Measurements from ENCODE around the gene FFAR2.

The FFAR2 gene

DNA sequence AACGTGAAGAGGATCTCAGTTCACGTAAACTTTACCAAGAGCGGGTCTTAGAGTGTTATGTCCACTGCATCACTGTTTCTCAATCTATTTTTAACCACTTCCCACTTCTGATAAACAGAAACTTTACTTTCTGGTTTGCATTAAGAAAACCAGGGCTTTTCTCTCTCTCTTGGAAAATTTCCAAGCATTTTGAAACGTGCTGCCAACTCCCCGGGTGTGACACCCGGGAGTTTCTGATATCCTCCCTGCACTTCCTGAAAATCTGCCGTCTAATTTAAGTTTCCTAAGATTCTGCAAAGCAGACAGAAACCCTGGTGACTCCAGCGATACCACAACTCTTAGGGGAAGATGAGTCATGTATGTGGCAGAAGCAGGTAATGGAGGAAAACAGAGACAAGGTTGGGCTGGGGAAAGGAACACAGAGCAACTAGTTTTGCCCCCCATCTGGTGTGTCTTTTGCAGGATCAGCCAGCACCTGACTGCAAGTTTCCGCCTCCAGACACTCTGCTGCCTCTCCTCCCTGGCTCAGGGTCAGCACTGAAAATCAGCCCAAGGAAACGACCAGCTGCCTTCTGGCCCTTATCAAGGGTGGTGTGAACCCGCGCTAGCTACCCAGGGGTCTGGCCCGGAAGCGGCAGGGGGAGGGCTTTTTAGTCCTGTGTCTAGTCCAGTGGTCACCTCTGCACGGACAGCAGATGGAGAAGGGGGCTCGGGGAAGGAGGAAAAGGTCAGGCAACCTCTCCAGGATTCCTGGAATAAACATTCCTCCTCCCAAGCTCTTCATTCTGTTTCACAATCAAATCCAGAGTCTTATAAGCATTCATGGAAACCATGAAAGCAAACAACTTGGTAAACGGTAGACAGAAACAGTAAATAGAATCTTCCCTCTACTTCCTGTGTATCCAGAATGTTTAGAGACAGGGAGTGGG lies 11.3 kb upstream of the FFAR2 start:
- H3K4me3 ChIP-seq (ENCODE audit: low read depth, low read length): peak overlapping the region; percentile 12
- DNase-seq (ENCODE audit: low read depth): peak; percentile 82
- TF ChIP-seq, protein P1, sequence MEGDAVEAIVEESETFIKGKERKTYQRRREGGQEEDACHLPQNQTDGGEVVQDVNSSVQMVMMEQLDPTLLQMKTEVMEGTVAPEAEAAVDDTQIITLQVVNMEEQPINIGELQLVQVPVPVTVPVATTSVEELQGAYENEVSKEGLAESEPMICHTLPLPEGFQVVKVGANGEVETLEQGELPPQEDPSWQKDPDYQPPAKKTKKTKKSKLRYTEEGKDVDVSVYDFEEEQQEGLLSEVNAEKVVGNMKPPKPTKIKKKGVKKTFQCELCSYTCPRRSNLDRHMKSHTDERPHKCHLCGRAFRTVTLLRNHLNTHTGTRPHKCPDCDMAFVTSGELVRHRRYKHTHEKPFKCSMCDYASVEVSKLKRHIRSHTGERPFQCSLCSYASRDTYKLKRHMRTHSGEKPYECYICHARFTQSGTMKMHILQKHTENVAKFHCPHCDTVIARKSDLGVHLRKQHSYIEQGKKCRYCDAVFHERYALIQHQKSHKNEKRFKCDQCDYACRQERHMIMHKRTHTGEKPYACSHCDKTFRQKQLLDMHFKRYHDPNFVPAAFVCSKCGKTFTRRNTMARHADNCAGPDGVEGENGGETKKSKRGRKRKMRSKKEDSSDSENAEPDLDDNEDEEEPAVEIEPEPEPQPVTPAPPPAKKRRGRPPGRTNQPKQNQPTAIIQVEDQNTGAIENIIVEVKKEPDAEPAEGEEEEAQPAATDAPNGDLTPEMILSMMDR (IDR thresholded peaks at IDR 0.05; ENCODE audit: low read depth, low read length): no peak
- TF ChIP-seq, protein P2, sequence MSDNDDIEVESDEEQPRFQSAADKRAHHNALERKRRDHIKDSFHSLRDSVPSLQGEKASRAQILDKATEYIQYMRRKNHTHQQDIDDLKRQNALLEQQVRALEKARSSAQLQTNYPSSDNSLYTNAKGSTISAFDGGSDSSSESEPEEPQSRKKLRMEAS (IDR thresholded peaks at IDR 0.05; ENCODE audit: low read depth, low read length): no peak
- TF ChIP-seq MYC (IDR thresholded peaks at IDR 0.05; ENCODE audit: low read depth, low read length): no peak
- no peak for TF ChIP-seq POLR2A (IDR thresholded peaks at IDR 0.05; ENCODE audit: extremely low read depth, insufficient read length)

DNA sequence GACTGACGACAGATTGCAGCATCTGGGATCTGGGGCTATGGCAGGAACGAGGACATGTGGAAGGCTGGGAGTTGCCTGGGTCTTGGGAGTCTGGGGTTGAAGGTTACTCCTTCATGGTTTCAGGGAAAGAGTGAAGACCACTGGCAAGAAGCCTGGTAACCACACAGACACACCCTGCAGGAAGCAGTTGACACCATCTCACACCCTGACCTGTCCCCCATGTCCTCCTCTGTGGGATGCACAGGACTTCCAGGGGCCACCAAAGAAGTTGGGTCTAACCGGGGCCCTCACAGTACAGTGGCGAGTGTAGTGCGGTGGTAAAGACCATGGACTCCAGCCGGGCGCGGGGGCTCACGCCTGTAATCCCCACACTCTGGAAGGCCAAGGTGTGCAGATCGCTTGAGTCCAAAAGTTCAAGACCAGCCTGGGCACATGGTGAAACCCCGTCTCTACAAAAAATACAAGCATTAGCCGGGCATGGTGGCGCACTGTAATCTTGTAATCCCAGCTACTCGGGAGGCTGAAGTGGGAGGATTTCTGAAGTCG lies 10.6 kb upstream of the FFAR2 start:
- no peak for DNase-seq (ENCODE audit: low read depth)
- no peak overlapping the region for H3K4me3 ChIP-seq (ENCODE audit: low read depth, low read length)
- TF ChIP-seq MYC (IDR thresholded peaks at IDR 0.05; ENCODE audit: low read depth, low read length) (no peak), POLR2A (IDR thresholded peaks at IDR 0.05; ENCODE audit: extremely low read depth, insufficient read length) (no peak)
- TF ChIP-seq, protein P1 (IDR thresholded peaks at IDR 0.05; ENCODE audit: low read depth, low read length): no peak
- TF ChIP-seq, protein P2 (IDR thresholded peaks at IDR 0.05; ENCODE audit: low read depth, low read length): no peak

DNA sequence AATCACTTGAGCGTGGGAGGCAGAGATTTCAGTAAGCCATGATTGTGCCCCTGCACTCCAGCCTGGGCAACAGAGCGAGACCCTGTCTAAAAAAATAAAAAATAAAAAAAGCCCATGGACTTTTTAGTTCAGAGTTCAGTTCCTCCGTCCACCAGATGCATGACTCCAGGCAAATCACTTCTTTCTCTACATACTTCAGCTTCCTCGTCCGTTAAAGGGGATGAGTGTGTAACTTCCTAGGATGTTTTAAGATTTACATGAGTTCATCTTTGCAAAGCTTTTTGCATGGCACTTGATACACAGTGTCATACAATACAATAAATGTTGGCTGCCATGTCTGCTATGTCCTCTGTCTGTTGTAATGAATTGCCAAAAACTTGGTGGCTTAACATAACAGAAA lies 10.0 kb upstream of the FFAR2 start:
- no peak overlapping the region for H3K4me3 ChIP-seq (ENCODE audit: low read depth, low read length)
- TF ChIP-seq POLR2A (IDR thresholded peaks at IDR 0.05; ENCODE audit: extremely low read depth, insufficient read length) (no peak), MYC (IDR thresholded peaks at IDR 0.05; ENCODE audit: low read depth, low read length) (no peak)
- TF ChIP-seq, protein P1 (IDR thresholded peaks at IDR 0.05; ENCODE audit: low read depth, low read length): no peak
- TF ChIP-seq, protein P2 (IDR thresholded peaks at IDR 0.05; ENCODE audit: low read depth, low read length): no peak
- DNase-seq (ENCODE audit: low read depth): no peak

DNA sequence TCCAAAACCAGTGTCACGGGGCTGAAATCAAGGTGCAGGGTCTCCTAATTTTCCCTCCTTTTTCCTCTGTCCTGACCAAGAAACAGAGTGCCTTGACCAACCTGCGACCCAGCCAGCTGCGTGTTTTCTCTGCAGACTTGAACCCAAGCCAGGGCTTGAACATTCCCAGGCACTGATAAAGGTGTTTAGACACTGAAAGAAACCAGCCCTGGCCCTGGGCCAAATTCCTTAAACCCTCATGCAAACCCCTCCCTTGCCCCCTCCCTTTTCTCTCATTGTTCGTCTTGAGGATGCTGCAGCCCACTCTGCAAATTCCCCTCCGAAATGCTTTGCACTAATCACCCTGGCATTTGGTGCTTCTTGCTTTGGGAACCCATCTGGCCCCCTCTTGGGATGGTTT lies 9.5 kb upstream of the FFAR2 start:
- no peak for TF ChIP-seq MYC (IDR thresholded peaks at IDR 0.05; ENCODE audit: low read depth, low read length)
- TF ChIP-seq, protein P2 (IDR thresholded peaks at IDR 0.05; ENCODE audit: low read depth, low read length): no peak
- TF ChIP-seq, protein P1 (IDR thresholded peaks at IDR 0.05; ENCODE audit: low read depth, low read length): no peak
- no peak for TF ChIP-seq POLR2A (IDR thresholded peaks at IDR 0.05; ENCODE audit: extremely low read depth, insufficient read length)
- no peak for DNase-seq (ENCODE audit: low read depth)
- H3K4me3 ChIP-seq (ENCODE audit: low read depth, low read length): no peak overlapping the region

DNA sequence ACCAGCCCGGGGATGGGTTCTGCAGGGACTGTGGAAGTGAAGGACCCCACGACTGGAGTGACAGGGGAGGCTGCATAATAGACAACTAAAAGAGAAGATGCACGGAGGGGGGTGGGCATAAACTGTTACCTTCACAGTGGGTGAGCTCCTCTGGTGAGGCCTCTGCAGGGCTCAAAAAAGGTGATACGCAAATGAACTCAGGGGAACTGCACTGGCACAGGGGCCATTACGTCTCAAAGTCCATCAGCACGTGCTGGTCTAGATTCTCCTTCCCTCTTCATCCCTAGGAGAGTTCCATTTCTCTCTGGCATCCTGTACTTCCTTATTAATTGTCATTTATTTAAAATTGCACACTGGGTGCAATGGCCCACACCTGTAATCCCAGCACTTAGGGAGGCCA lies 8.1 kb upstream of the FFAR2 start:
- DNase-seq (ENCODE audit: low read depth): no peak
- TF ChIP-seq, protein P2 (IDR thresholded peaks at IDR 0.05; ENCODE audit: low read depth, low read length): no peak
- no peak for TF ChIP-seq MYC (IDR thresholded peaks at IDR 0.05; ENCODE audit: low read depth, low read length)
- no peak for TF ChIP-seq POLR2A (IDR thresholded peaks at IDR 0.05; ENCODE audit: extremely low read depth, insufficient read length)
- TF ChIP-seq, protein P1 (IDR thresholded peaks at IDR 0.05; ENCODE audit: low read depth, low read length): no peak
- H3K4me3 ChIP-seq (ENCODE audit: low read depth, low read length): no peak overlapping the region

All from NB4 (cell line).